ENCODE measurements around the gene NOXO1. TPM values are rescaled to one million over a fixed set of nuclear protein-coding genes. Genes with fewer than 3 reads are reported as not detected.

NOXO1 gene
- total and polyA plus RNA-seq, 10 of the 15 experiments (the other 5 are each of a cell fraction or from before 2014, with no cell fraction given): 0.09 to 0.76 (median 0.26) TPM; not detected in 4

GRCh38 chr16:2023092-2024031, 42.1 kb upstream of the NOXO1 start (continued):
- TF ChIP-seq SKIL (IDR thresholded peaks at IDR 0.05; ENCODE audit: low read depth, poor library complexity, severe bottlenecking) (no peak), RAD21 (IDR thresholded peaks at IDR 0.05; ENCODE audit: insufficient read depth, low read depth, low read length) (peak; percentile 90), NFYA (IDR thresholded peaks at IDR 0.05; ENCODE audit: borderline replicate concordance, low read depth, low read length) (no peak), RFX5 (IDR thresholded peaks at IDR 0.05; ENCODE audit: low read depth, low read length) (no peak), NFIC (IDR thresholded peaks at IDR 0.05; ENCODE audit: low read depth, low read length) (no peak), POU2F2 (IDR thresholded peaks at IDR 0.05; ENCODE audit: borderline replicate concordance, low read depth, low read length) (0 out of 3 replicates have a peak, but pooled peaks have one; percentile 19), SP1 (IDR thresholded peaks at IDR 0.05; ENCODE audit: low read depth, low read length) (peak; percentile 71), KAT2A (conservative IDR thresholded peaks at IDR 0.05; ENCODE audit: control insufficient read depth, low read depth, low read length) (no peak), RAD51 (IDR thresholded peaks at IDR 0.05) (no peak), ZNF217 (IDR thresholded peaks at IDR 0.05) (no peak), POLR2A (IDR thresholded peaks at IDR 0.05; ENCODE audit: low read depth, low read length) (peak; percentile 29; the same call in 1 of the 2 replicates), YBX1 (IDR thresholded peaks at IDR 0.05) (no peak), ZNF274 (IDR thresholded peaks at IDR 0.05; ENCODE audit: insufficient read depth, insufficient read length) (no peak), SUZ12 (IDR thresholded peaks at IDR 0.05; ENCODE audit: unreplicated experiment) (no peak), CHD1 (IDR thresholded peaks at IDR 0.05; ENCODE audit: low read depth, low read length) (no peak), PAX8 (IDR thresholded peaks at IDR 0.05) (no peak), FOXM1 (IDR thresholded peaks at IDR 0.05; ENCODE audit: low read depth, low read length) (no peak), JUNB (IDR thresholded peaks at IDR 0.05) (no peak), RB1 (IDR thresholded peaks at IDR 0.05; ENCODE audit: borderline replicate concordance) (peak; percentile 80), RUNX3 (IDR thresholded peaks at IDR 0.05; ENCODE audit: low read length) (no peak; the same call in 1 of the 2 replicates), HCFC1 (IDR thresholded peaks at IDR 0.05; ENCODE audit: low read length) (0 out of 2 replicates have a peak, but pooled peaks have one; percentile 16)
- TF ChIP-seq, protein P1, sequence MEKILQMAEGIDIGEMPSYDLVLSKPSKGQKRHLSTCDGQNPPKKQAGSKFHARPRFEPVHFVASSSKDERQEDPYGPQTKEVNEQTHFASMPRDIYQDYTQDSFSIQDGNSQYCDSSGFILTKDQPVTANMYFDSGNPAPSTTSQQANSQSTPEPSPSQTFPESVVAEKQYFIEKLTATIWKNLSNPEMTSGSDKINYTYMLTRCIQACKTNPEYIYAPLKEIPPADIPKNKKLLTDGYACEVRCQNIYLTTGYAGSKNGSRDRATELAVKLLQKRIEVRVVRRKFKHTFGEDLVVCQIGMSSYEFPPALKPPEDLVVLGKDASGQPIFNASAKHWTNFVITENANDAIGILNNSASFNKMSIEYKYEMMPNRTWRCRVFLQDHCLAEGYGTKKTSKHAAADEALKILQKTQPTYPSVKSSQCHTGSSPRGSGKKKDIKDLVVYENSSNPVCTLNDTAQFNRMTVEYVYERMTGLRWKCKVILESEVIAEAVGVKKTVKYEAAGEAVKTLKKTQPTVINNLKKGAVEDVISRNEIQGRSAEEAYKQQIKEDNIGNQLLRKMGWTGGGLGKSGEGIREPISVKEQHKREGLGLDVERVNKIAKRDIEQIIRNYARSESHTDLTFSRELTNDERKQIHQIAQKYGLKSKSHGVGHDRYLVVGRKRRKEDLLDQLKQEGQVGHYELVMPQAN (conservative IDR thresholded peaks at IDR 0.05): no peak
- TF ChIP-seq, protein P2, sequence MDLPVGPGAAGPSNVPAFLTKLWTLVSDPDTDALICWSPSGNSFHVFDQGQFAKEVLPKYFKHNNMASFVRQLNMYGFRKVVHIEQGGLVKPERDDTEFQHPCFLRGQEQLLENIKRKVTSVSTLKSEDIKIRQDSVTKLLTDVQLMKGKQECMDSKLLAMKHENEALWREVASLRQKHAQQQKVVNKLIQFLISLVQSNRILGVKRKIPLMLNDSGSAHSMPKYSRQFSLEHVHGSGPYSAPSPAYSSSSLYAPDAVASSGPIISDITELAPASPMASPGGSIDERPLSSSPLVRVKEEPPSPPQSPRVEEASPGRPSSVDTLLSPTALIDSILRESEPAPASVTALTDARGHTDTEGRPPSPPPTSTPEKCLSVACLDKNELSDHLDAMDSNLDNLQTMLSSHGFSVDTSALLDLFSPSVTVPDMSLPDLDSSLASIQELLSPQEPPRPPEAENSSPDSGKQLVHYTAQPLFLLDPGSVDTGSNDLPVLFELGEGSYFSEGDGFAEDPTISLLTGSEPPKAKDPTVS (IDR thresholded peaks at IDR 0.05; ENCODE audit: low read depth, low read length): no peak

All from GM12878 (cell line).